HG03064 (cell line): ENCODE measurements around the gene PHF13.

ENCODE experiments used
- ATAC-seq: cut with Tn5 transposase; IDR thresholded peaks from one replicate; pipeline ENCODE4 v1.9.1; 2021; ENCODE audit warnings: low read depth; ENCODE audit not compliant: unreplicated experiment

Gene PHF13

GRCh38 chr1:6613361-6614018 is at the start of gene PHF13:
TSS of gene PHF13 (plus strand) at chr1:6613731. CDS start at chr1:6614067, 336 bp downstream.
- ATAC-seq, result peak; percentile 83

- ATAC-seq, result no peak
Measured at GRCh38 chr1:6569033-6569432, 44.5 kb upstream of the PHF13 start.

GRCh38 chr1:6570100-6570499 is 43.4 kb upstream of the PHF13 start:
- ATAC-seq, result no peak

- ATAC-seq, result no peak
Measured at GRCh38 chr1:6570987-6571386, 42.5 kb upstream of the PHF13 start.

GRCh38 chr1:6572653-6573383 is 40.7 kb upstream of the PHF13 start:
- no peak for ATAC-seq

GRCh38 chr1:6574025-6574620 is 39.4 kb upstream of the PHF13 start:
- no peak for ATAC-seq

GRCh38 chr1:6574818-6575217 is 38.7 kb upstream of the PHF13 start:
- ATAC-seq, result no peak

- ATAC-seq, result no peak
Measured at GRCh38 chr1:6577831-6578525, 35.6 kb upstream of the PHF13 start.

GRCh38 chr1:6578624-6579373 is 34.7 kb upstream of the PHF13 start:
- no peak for ATAC-seq

GRCh38 chr1:6579374-6580118 is 34.0 kb upstream of the PHF13 start, which contains the start of gene ZBTB48:
TSS of gene ZBTB48 (plus strand) at chr1:6579994. CDS start at chr1:6580610, 616 bp downstream.
- peak; percentile 92 for ATAC-seq

- ATAC-seq, result no peak
Measured at GRCh38 chr1:6580119-6580592, 33.4 kb upstream of the PHF13 start.

GRCh38 chr1:6580593-6581409 is 32.7 kb upstream of the PHF13 start:
- no peak for ATAC-seq

GRCh38 chr1:6581561-6582305 is 31.8 kb upstream of the PHF13 start:
- ATAC-seq, result no peak

GRCh38 chr1:6582370-6582769 is 31.2 kb upstream of the PHF13 start:
- no peak for ATAC-seq

- no peak for ATAC-seq
Measured at GRCh38 chr1:6584126-6585080, 29.1 kb upstream of the PHF13 start.

- no peak for ATAC-seq
Measured at GRCh38 chr1:6585081-6585722, 28.3 kb upstream of the PHF13 start.
